Neural cell (in vitro differentiated cells): ENCODE measurements around the gene PDE3A. TPM values are rescaled to one million over a fixed set of nuclear protein-coding genes. Genes with fewer than 3 reads are reported as not detected.

Experiments used
- H2AFZ ChIP-seq: fragments of 200-600, 300-800 bp; sonication (generic), shearing (Covaris generic); 2 replicates; pipeline ENCODE4 v1.6.0; 2014; ENCODE audit warnings: low read depth, mild to moderate bottlenecking, antibody characterized with exemption, low read length, moderate library complexity
- H3F3A ChIP-seq: fragments of 200-600 bp; shearing (Covaris generic); 2 replicates; pipeline ENCODE4 v1.6.1; 2016; ENCODE audit warnings: mild to moderate bottlenecking, moderate library complexity, mixed read lengths, antibody characterized with exemption, low read length; ENCODE audit not compliant: insufficient read depth, poor library complexity, severe bottlenecking
- H3K27ac ChIP-seq: fragments of 200-600, 300-800 bp; sonication (generic), shearing (Covaris generic); 2 replicates; pipeline ENCODE4 v1.5.1; 2014; ENCODE audit warnings: mild to moderate bottlenecking, low read length, moderate library complexity
- H3K27me3 ChIP-seq: fragments of 300-800, 200-600 bp; sonication (generic), shearing (Covaris generic); 2 replicates; pipeline ENCODE4 v1.6.0; 2014; ENCODE audit warnings: mild to moderate bottlenecking, low read depth, low read length, moderate library complexity; ENCODE audit not compliant: insufficient read depth
- H3K36me3 ChIP-seq: fragments of 300-800, 200-600 bp; sonication (generic), shearing (Covaris generic); 2 replicates; pipeline ENCODE4 v1.5.1; 2014; ENCODE audit warnings: mild to moderate bottlenecking, antibody characterized with exemption, low read length, moderate library complexity; ENCODE audit not compliant: insufficient read depth
- H3K4me2 ChIP-seq: fragments of 300-800, 200-600 bp; sonication (generic), shearing (Covaris generic); 2 replicates; pipeline ENCODE4 v1.6.0; 2014; ENCODE audit warnings: mild to moderate bottlenecking, low read length
- H3K4me3 ChIP-seq: fragments of 300-800, 200-600 bp; sonication (generic), shearing (Covaris generic); 2 replicates; pipeline ENCODE4 v1.5.1; 2014; ENCODE audit warnings: mild to moderate bottlenecking, low read length, moderate library complexity
- H3K79me2 ChIP-seq: fragments of 200-600 bp; shearing (Covaris generic); replicated peaks from 2 replicates; pipeline ENCODE4 v1.6.0; 2014; ENCODE audit warnings: mild to moderate bottlenecking, low read length, moderate library complexity; ENCODE audit not compliant: insufficient read depth
- H3K9ac ChIP-seq: fragments of 300-800, 200-600 bp; sonication (generic), shearing (Covaris generic); 2 replicates; pipeline ENCODE4 v1.6.1; 2016; ENCODE audit warnings: mild to moderate bottlenecking, low read length, mixed read lengths
- H3K9me2 ChIP-seq: fragments of 200-600 bp; shearing (Covaris generic); 2 replicates; pipeline ENCODE4 v1.6.1; 2016; ENCODE audit warnings: mild to moderate bottlenecking, low read length, mixed read lengths; ENCODE audit not compliant: insufficient read depth
- H3K9me3 ChIP-seq: fragments of 200-600, 300-800 bp; sonication (generic), shearing (Covaris generic); 2 replicates; pipeline ENCODE4 v1.6.1; 2016; ENCODE audit warnings: mild to moderate bottlenecking, mixed run types, low read length, moderate library complexity, mixed read lengths
- H4K20me1 ChIP-seq: fragments of 200-600 bp; shearing (Covaris generic); 2 replicates; pipeline ENCODE4 v1.6.1; 2016; ENCODE audit warnings: mild to moderate bottlenecking, mixed run types; ENCODE audit not compliant: insufficient read depth
- EP300 ChIP-seq: fragments of 450-650 bp; conservative IDR thresholded peaks from 2 replicates; pipeline ENCODE4 v1.6.1; 2014; ENCODE audit warnings: antibody characterized with exemption, mild to moderate bottlenecking, moderate library complexity; ENCODE audit not compliant: poor library complexity, severe bottlenecking
- EZH2 ChIP-seq: fragments of 200-600, 300-800 bp; shearing (Covaris generic), sonication (generic); IDR thresholded peaks from 2 replicates; pipeline ENCODE4 v1.6.1; 2014; ENCODE audit warnings: antibody characterized with exemption, low read length, borderline replicate concordance, mild to moderate bottlenecking; ENCODE audit not compliant: insufficient read depth, poor library complexity, severe bottlenecking
- MXI1 ChIP-seq: fragments of 450-650 bp; conservative IDR thresholded peaks from 2 replicates; pipeline ENCODE4 v1.6.1; 2014; ENCODE audit warnings: antibody characterized with exemption, mild to moderate bottlenecking; ENCODE audit not compliant: poor library complexity, severe bottlenecking
- POLR2AphosphoS5 ChIP-seq: IDR thresholded peaks from 2 replicates; pipeline ENCODE4 v1.6.1; 2012
- RAD21 ChIP-seq: fragments of 450-650 bp; conservative IDR thresholded peaks from 2 replicates; pipeline ENCODE4 v1.6.1; 2014; ENCODE audit warnings: antibody characterized with exemption, mild to moderate bottlenecking, moderate library complexity
- SMC3 ChIP-seq: fragments of 450-650 bp; conservative IDR thresholded peaks from 2 replicates; pipeline ENCODE4 v1.6.1; 2014; ENCODE audit warnings: antibody characterized with exemption, mild to moderate bottlenecking, moderate library complexity; ENCODE audit not compliant: poor library complexity
- TAF1 ChIP-seq: IDR thresholded peaks from 2 replicates; pipeline ENCODE4 v1.6.1; 2012; ENCODE audit warnings: low read depth
- polyA plus RNA-seq: library from polyadenylated mRNA; depleted of rRNA; stranded (reverse); fragments of >200 nt; gene quantifications from 2 replicates; pipeline ENCODE4 v1.2.3, GENCODE V29; 2014
- TF ChIP-seq, protein P1 (sequence below): IDR thresholded peaks from 2 replicates; pipeline ENCODE4 v1.6.1; 2012; ENCODE audit warnings: borderline replicate concordance
- TF ChIP-seq, protein P2 (sequence below): fragments of 450-650 bp; IDR thresholded peaks from 2 replicates; pipeline ENCODE4 v1.5.1; 2014; ENCODE audit warnings: antibody characterized with exemption, mild to moderate bottlenecking, moderate library complexity; ENCODE audit not compliant: poor library complexity, severe bottlenecking

PDE3A gene
- polyA plus RNA-seq, 1 donor from 2014 or later: 0.94 TPM

DNA sequence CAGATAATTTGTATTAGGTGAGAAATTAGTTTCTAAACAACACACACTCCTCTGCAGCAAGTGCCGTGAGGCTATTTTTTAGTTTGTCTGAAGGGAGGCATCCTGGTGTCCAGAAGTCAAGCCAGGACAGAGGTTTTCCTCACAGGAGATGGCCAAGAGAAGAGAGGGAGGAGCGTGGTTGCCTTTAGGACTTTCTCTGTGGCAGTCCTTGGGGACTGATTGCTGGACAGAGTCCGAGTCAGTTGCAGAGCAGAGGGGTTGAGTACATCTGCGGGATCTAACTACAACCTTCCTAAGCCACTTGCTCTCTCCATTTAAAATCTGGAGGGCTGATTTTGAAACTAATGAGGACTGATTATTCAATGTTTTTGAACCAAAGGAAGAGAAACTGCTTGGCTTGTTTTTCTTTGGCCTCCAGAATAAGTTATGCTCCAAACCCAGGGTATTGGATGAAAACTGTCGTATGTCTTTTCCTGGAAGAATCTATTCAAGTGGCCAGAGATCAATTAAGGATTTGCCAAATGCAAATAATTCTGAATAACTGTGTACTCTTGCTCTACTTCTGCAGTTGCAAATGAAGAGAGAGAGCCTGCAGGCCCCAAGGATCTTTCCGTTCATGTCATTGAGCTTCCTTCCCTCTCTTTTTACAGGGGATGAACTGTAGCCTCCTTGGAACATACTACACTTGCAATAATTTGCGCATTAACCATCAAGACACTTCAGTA, 328.0 kb downstream of the PDE3A start:
- Histone ChIP-seq H4K20me1 (no peaks in the 10 kb centered on the region), H3K4me2 (no peak overlapping the region), H3K9me3 (no peaks in the 10 kb centered on the region), H3K79me2 (no peaks in the 10 kb centered on the region), H3K9me2 (no peaks in the 10 kb centered on the region), H3K36me3 (no peaks in the 10 kb centered on the region), H3K27ac (no peak overlapping the region), H3K9ac (no peak overlapping the region), H3K4me3 (no peak overlapping the region), H3F3A (no peaks in the 10 kb centered on the region), H3K27me3 (no peaks in the 10 kb centered on the region), H2AFZ (no peak overlapping the region)
- no peak for TF ChIP-seq TAF1
- no peak for TF ChIP-seq EP300
- TF ChIP-seq RAD21: no peak
- TF ChIP-seq SMC3: no peak
- TF ChIP-seq EZH2: no peak

DNA sequence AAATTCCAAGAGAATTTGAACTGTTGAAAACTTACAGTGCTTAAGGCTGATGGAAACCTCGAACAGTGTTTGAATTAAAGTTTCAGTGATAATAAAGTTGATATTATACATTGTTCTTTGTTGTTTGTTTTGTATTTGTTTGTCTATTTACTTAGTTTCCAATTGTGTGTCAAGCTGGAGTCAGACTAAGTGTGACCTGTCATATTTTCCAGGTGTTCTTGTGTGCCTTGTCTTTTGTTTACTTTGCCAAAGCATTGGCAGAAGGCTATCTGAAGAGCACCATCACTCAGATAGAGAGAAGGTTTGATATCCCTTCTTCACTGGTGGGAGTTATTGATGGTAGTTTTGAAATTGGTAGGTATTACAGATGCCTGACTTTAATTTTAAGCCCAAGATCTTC, 332.8 kb downstream of the PDE3A start:
- Histone ChIP-seq H3K9me2 (no peaks in the 10 kb centered on the region), H3K79me2 (no peaks in the 10 kb centered on the region), H3K36me3 (no peaks in the 10 kb centered on the region), H4K20me1 (no peaks in the 10 kb centered on the region), H3K9ac (no peak overlapping the region), H3K27ac (no peak overlapping the region), H2AFZ (no peak overlapping the region), H3K27me3 (no peaks in the 10 kb centered on the region), H3K4me2 (no peak overlapping the region), H3F3A (no peaks in the 10 kb centered on the region), H3K4me3 (no peak overlapping the region), H3K9me3 (no peaks in the 10 kb centered on the region)
- TF ChIP-seq, protein P1, sequence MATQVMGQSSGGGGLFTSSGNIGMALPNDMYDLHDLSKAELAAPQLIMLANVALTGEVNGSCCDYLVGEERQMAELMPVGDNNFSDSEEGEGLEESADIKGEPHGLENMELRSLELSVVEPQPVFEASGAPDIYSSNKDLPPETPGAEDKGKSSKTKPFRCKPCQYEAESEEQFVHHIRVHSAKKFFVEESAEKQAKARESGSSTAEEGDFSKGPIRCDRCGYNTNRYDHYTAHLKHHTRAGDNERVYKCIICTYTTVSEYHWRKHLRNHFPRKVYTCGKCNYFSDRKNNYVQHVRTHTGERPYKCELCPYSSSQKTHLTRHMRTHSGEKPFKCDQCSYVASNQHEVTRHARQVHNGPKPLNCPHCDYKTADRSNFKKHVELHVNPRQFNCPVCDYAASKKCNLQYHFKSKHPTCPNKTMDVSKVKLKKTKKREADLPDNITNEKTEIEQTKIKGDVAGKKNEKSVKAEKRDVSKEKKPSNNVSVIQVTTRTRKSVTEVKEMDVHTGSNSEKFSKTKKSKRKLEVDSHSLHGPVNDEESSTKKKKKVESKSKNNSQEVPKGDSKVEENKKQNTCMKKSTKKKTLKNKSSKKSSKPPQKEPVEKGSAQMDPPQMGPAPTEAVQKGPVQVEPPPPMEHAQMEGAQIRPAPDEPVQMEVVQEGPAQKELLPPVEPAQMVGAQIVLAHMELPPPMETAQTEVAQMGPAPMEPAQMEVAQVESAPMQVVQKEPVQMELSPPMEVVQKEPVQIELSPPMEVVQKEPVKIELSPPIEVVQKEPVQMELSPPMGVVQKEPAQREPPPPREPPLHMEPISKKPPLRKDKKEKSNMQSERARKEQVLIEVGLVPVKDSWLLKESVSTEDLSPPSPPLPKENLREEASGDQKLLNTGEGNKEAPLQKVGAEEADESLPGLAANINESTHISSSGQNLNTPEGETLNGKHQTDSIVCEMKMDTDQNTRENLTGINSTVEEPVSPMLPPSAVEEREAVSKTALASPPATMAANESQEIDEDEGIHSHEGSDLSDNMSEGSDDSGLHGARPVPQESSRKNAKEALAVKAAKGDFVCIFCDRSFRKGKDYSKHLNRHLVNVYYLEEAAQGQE: no peak
- TF ChIP-seq MXI1: no peak
- no peak for TF ChIP-seq RAD21
- no peak for TF ChIP-seq EZH2
- no peak for TF ChIP-seq EP300
- TF ChIP-seq, protein P2, sequence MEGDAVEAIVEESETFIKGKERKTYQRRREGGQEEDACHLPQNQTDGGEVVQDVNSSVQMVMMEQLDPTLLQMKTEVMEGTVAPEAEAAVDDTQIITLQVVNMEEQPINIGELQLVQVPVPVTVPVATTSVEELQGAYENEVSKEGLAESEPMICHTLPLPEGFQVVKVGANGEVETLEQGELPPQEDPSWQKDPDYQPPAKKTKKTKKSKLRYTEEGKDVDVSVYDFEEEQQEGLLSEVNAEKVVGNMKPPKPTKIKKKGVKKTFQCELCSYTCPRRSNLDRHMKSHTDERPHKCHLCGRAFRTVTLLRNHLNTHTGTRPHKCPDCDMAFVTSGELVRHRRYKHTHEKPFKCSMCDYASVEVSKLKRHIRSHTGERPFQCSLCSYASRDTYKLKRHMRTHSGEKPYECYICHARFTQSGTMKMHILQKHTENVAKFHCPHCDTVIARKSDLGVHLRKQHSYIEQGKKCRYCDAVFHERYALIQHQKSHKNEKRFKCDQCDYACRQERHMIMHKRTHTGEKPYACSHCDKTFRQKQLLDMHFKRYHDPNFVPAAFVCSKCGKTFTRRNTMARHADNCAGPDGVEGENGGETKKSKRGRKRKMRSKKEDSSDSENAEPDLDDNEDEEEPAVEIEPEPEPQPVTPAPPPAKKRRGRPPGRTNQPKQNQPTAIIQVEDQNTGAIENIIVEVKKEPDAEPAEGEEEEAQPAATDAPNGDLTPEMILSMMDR: no peak
- TF ChIP-seq TAF1: no peak
- TF ChIP-seq POLR2AphosphoS5: no peak
- TF ChIP-seq SMC3: no peak
